Measurements from ENCODE around the gene BMP2K.

Gene BMP2K

GRCh38 chr4:78764498-78764961, 11.6 kb upstream of the BMP2K start:
- DNase-seq (ENCODE audit: low spot score), result no peak

DNA sequence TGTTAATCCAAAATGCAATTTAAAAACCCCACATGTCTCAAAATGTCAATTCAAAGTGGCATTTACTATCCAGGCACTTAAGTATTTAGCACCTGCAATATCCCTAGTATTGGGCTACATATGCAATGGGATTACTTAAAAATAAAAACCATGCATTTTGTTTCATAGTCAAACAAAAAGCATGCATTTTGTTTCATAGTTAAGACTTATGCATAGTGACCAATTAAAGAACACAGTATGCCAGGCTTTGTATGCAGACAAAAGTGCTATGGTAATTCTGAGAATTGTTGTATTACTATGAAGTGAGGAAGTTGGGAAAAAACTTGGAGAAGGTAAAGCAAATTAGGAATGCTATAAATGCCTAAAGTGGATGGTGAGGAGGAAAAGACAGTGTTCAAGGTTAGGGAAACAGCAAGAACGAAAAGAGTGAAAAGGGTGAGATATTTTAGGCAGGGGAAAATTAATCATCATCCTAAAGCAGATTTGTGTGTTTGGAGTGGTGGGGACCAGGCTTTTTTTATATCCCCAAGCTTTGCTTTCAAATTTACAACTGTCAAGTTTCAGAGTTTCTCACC, 10.6 kb upstream of the BMP2K start:
- DNase-seq (ENCODE audit: low spot score), result no peak

- DNase-seq (ENCODE audit: low spot score), result no peak
Measured at GRCh38 chr4:78766026-78766425, 10.1 kb upstream of the BMP2K start.

- DNase-seq (ENCODE audit: low spot score), result no peak
Measured at GRCh38 chr4:78766650-78767049, 9.5 kb upstream of the BMP2K start.

DNA sequence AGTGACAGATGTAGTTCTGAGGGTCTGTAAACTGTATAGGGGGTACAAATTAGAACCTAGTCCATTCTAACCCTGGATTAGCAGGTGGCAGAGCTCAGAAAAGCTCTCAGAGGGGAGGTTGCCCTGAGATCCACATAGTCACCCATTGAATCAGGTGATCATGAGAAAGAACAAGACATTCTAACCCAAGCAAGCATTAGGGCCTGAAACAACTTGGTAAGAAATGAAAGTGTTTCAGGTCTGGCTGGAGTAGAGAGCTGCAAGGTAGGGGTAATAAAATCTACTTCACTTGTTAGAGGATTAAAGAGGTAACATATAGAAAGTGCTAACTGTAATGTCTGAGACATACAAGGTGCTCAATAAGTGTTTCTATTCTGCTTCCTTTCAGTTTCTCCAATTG, 8.8 kb upstream of the BMP2K start:
- DNase-seq (ENCODE audit: low spot score), result no peak

GRCh38 chr4:78768452-78769180, 7.5 kb upstream of the BMP2K start:
- DNase-seq (ENCODE audit: low spot score), result no peak

GRCh38 chr4:78770091-78770642, 6.0 kb upstream of the BMP2K start:
- DNase-seq (ENCODE audit: low spot score), result no peak

DNA sequence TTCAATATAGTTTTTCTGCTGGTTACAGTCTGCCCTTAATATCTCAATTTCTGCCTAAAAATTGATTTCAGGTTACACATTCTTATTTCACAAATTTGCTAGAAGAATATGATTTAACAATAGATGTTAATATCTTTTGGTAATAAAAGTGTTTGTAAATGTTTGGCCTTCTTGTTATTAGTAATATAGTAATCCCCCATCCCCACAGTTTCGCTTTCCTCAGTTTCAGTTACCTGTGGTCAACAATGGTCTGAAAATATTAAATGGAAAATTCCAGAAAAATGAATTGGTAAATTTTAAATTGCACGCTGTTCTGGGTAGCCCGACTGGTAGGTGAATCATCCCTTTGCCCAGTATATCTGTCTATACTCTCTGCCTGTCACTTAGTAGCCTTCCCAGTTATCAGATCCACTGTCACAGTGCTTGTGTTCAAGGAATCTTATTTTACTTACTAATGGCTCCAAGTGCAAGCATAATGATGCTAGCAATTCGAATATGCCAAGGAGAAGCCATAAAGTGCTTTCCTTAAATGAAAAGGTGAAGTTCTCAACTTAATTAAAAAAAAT, 3.5 kb upstream of the BMP2K start:
- no peak for DNase-seq (ENCODE audit: low spot score)

DNA sequence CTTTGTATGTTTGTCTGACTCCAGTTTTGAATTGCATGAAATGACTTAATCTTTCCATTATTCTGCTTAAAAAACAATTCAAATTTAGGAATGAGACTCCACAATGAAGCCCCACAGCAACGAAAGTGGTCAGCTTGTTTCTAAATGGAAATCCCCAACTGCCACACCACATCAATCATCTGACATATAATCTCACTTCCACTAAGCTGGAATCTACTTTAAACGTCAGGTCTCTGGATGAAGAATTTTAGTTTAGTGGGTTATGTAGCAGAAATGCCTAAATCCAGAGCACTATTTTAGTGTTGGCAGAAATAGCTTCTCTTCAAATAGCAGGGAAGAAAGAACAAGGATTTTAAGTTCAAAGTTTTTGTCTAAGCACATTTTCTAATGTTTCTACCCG, 1.7 kb upstream of the BMP2K start:
- DNase-seq (ENCODE audit: low spot score), result peak; percentile 55

- DNase-seq (ENCODE audit: low spot score), result peak; percentile 86
Measured at GRCh38 chr4:78775303-78776078, 659 bp upstream of the BMP2K start.

DNA sequence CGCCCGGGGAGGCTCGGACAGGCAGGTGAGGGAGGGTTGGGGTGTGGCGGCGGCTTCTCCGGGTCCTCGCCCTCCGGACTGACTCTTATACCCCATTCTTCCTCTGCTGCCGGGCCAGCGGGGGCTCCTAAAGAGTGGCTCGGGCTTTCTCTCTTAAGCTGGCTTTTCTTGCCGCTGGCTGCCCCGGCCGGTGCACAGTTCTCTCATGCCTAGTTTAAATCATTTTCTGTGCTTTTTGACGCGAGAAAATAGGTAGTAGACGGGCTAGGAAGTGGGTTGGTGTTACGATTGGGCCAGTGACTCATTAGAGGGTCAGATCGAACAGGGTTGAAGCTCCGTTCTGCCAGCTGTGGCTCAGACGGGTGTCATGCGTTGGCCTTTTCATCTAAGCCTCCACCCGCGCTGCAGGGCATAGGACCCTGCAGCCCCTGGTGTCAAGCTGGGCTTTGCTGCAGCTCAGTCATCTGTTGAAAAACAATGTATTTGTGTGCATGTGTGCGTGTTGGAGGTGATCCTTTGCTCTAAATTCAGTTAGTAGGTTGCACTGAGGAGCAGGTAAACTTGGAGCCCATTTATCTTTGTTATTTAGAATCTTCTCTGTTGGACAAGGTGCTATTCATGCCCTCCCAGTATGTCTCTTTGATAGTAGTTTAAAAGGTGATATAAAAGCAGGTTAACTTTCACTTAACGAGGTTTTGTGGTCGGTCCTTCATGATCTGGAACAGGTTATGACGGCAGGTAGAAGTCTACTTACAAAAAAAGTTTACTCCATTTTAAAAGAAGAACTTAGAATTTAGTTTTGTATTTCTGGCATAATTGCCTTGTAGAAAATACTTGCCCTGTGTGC, 802 bp downstream of the BMP2K start:
- peak; percentile 83 for DNase-seq (ENCODE audit: low spot score)

DNA sequence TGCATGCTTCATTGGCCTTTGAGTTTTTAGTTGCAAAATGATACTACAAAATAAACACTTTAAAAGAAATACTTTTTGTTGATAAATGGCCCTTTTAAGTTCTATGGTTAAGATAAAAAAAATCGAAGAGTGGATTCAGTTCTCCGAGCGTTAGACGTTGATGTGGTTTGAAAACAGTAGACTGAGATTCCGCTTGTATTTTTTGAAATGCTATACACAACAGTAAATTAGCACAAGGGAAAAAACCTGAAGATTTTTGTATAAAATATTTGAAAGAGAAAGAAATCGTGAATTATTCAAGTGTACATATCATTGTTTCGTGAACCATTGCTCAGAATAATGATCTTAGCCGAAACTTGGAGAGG, 1.4 kb downstream of the BMP2K start:
- DNase-seq (ENCODE audit: low spot score), result no peak

GRCh38 chr4:78778530-78778929, 2.4 kb downstream of the BMP2K start:
- no peak for DNase-seq (ENCODE audit: low spot score)

- DNase-seq (ENCODE audit: low spot score), result peak; percentile 27
Measured at GRCh38 chr4:78779280-78779679, 3.1 kb downstream of the BMP2K start.

- no peak for DNase-seq (ENCODE audit: low spot score)
Measured at GRCh38 chr4:78780093-78780492, 3.9 kb downstream of the BMP2K start.

DNA sequence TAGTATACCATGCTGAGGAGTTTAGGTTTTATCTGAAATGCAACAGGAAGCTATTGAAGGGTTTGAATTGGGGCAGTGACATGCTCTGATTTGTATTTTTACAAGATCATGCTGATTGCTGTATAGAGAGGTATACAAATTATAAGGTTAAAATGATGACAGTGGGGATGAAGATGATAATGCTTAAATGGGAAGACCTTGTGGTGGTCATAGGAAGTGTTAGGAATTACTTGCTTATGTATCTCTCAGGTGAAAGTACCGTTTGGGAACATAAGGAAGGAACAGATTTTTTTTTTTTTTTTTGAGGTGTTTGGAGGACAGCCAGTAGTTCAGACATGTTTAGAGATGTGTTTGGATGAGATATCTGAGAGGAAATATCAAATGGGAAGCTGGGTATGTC, 5.0 kb downstream of the BMP2K start:
- DNase-seq (ENCODE audit: low spot score), result no peak

- DNase-seq (ENCODE audit: low spot score), result no peak
Measured at GRCh38 chr4:78781924-78782323, 5.8 kb downstream of the BMP2K start.

DNA sequence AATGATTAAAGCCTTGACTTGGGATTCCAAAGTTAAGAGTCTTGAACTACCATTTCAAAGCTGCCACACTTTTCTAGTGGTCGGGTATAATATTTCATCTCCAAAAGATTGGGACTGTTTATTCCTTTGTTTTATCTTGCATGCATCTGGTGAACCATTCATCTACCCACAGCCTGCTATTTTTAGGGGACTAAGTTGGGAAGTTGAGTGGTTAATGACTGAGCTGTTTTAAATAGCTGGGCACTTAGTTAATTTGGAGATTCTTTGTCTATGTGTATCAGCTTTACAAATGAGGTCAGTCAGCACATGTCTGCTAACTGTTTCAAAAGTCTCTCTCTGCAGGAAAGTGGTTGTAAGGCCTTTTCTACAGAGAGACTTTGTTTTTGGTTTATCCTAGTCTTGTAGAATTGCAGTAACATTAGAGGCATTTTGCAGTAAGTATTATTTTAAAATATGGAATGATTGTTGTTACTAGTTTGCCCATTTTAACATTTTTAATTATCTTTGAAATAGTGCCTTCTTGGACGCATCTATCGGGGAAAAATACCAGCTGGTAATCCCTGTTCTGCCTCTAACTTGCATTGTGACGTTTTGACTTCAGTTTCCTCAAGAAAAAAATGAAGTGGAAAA, 8.2 kb downstream of the BMP2K start:
- DNase-seq (ENCODE audit: low spot score), result no peak

GRCh38 chr4:78787392-78788006, 11.3 kb downstream of the BMP2K start:
- no peak for DNase-seq (ENCODE audit: low spot score)

DNA sequence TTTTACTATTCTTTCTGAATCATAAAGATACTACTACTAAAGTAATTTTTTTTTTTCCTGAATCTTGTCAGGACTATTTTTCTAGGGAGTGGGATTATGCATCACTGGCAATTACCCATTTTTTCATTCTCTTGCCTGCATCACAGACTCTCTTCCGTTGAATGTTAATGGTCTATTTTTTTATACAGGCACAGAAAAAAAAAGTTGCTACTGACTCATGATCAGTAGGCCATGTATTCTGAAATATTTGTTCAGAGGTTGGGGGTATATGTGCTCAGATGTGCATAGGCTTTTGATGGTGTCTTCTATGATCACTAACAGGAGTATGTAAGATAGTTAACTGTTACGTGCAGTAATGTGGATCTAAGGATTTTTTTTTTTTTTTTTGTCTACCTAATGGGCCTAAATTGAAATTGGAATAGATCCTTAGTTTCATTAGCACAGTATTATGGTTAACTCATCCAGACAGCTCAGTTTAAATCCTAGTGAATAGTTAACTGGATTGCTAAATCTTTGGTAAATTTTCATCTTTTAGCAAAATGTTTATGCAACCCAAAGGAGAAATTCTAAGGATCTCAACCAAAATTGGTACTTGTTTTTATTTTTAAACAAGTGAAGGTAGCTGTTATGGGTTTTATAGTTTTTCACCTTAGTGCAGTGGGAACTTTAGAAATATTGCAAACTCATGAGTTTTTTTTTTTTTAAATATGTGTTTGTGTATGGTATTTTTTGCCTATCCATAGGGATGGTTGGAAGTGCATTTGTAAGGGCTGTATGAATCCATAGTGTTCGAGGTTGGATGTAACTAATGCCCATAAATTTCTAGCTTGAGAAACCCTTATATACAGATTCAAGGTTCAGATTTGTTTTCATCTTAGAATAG, 12.1 kb downstream of the BMP2K start:
- DNase-seq (ENCODE audit: low spot score), result no peak

Data from NAMALWA (cell line).